Fibroblast of the aortic adventitia (primary cell): ENCODE measurements around the gene COL5A2. TPM values are rescaled to one million over a fixed set of nuclear protein-coding genes. Genes with fewer than 3 reads are reported as not detected.

Experiments used
- DNase-seq: peaks from one replicate; pipeline ENCODE4 v3.0.0-alpha.2; 2010; ENCODE audit warnings: low read depth
- H3K4me3 ChIP-seq: 2 replicates; pipeline ENCODE4 v1.5.1; 2011; ENCODE audit warnings: low read depth, mild to moderate bottlenecking, control low read depth, low read length, moderate library complexity
- CTCF ChIP-seq: IDR thresholded peaks from 2 replicates; pipeline ENCODE4 v1.5.1; 2011; ENCODE audit warnings: mild to moderate bottlenecking, low read length, control low read depth, inconsistent platforms; ENCODE audit not compliant: insufficient read depth
- total RNA-seq: library from RNA; depleted of rRNA; stranded (reverse); fragments of >200 nt; gene quantifications from 2 replicates; pipeline ENCODE4 v1.2.3, GENCODE V29; 2012; ENCODE audit warnings: low replicate concordance

Gene COL5A2
- total RNA-seq, 1 donor: 133 TPM

GRCh38 chr2:189188115-189188805 lies 8.7 kb upstream of the COL5A2 start:
- TF ChIP-seq CTCF: no peak
- no peak for DNase-seq
- H3K4me3 ChIP-seq: no peak overlapping the region

- no peak for TF ChIP-seq CTCF
- H3K4me3 ChIP-seq: no peak overlapping the region
- no peak for DNase-seq
Measured at GRCh38 chr2:189183170-189183569, 3.6 kb upstream of the COL5A2 start.

- H3K4me3 ChIP-seq: no peak overlapping the region
- DNase-seq: no peak
- no peak for TF ChIP-seq CTCF
Measured at GRCh38 chr2:189181706-189182105, 2.1 kb upstream of the COL5A2 start.

GRCh38 chr2:189178726-189179569 lies 613 bp downstream of the COL5A2 start:
- DNase-seq: peak; percentile 87
- H3K4me3 ChIP-seq: peak overlapping the region; percentile 89
- no peak for TF ChIP-seq CTCF

- TF ChIP-seq CTCF: peak; percentile 51
- H3K4me3 ChIP-seq: peak overlapping the region; percentile 89
- DNase-seq: peak; percentile 73
Measured at GRCh38 chr2:189178054-189178453, 1.5 kb downstream of the COL5A2 start.

- no peak for DNase-seq
- peak overlapping the region; percentile 89 for H3K4me3 ChIP-seq
- TF ChIP-seq CTCF: no peak
Measured at GRCh38 chr2:189177251-189177840, 2.2 kb downstream of the COL5A2 start.
